ENCODE data around the gene INPP4B.

Gene INPP4B

DNA sequence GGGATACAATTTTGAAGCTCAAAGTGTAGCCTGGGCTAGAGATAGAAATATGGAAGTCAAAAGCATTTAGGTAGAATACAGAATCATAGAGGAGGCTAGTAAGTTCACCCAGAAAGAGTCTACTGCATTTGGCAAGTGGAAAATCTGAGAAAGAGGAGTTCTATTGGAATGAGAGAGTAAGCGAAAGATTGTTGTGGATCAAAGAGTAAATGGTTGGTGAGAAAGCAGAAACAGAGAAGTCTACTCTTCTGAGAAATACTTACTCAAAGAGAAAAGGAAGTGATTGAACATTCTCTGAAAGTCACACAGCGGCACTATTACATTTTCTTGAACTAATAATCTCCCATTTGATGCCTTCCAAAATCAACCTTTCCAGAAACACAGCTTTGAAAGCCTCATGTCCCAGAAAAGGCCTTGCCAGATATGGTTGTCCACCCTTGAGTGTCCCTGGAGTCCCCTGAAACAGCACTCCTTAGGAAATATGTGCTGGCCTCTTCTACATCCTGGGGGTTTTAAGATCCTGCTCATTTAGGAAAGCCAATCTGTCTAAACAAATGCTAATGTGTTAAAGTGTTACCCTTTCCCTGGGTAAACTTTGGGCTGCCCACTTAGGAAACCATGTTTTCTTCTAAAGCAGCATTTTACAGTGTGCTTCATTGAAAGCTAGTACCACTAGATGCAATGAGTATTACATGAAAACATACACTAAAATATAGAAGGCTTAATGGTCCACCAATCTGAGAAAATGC, 132.6 kb downstream of the INPP4B start:
- Mint-ChIP-seq H3K4me3 (no peak overlapping the region), H3K27me3 (ENCODE audit: low read depth) (no peaks in the 10 kb centered on the region), H3K36me3 (ENCODE audit: low read depth) (no peaks in the 10 kb centered on the region), H3K4me1 (no peaks in the 10 kb centered on the region), H3K27ac (no peak overlapping the region), H3K9me3 (no peaks in the 10 kb centered on the region)
- no peak for TF ChIP-seq CTCF (IDR thresholded peaks at IDR 0.05; ENCODE audit: unreplicated experiment in 3 of 3)

- no peak overlapping the region for H3K4me3 Mint-ChIP-seq
These were observed 137.9 kb downstream of the INPP4B start for GRCh38 chr4:142708231-142708630.

GRCh38 chr4:142707401-142707800, 138.7 kb downstream of the INPP4B start:
- no peaks in the 10 kb centered on the region for H3K4me1 Mint-ChIP-seq
- H3K27me3 Mint-ChIP-seq (ENCODE audit: low read depth) = no peaks in the 10 kb centered on the region
- TF ChIP-seq CTCF (IDR thresholded peaks at IDR 0.05; ENCODE audit: unreplicated experiment in 3 of 3) = no peak
- no peak overlapping the region for H3K4me3 Mint-ChIP-seq
- H3K36me3 Mint-ChIP-seq (ENCODE audit: low read depth) = no peaks in the 10 kb centered on the region
- H3K27ac Mint-ChIP-seq = no peak overlapping the region
- no peaks in the 10 kb centered on the region for H3K9me3 Mint-ChIP-seq

More at GRCh38 chr4:142708231-142708630, 137.9 kb downstream of the INPP4B start:
- TF ChIP-seq CTCF (IDR thresholded peaks at IDR 0.05; ENCODE audit: unreplicated experiment in 3 of 3) = no peak
- Mint-ChIP-seq H3K27ac (no peak overlapping the region), H3K4me1 (no peaks in the 10 kb centered on the region), H3K36me3 (ENCODE audit: low read depth) (no peaks in the 10 kb centered on the region), H3K9me3 (no peaks in the 10 kb centered on the region), H3K27me3 (ENCODE audit: low read depth) (no peaks in the 10 kb centered on the region)

DNA sequence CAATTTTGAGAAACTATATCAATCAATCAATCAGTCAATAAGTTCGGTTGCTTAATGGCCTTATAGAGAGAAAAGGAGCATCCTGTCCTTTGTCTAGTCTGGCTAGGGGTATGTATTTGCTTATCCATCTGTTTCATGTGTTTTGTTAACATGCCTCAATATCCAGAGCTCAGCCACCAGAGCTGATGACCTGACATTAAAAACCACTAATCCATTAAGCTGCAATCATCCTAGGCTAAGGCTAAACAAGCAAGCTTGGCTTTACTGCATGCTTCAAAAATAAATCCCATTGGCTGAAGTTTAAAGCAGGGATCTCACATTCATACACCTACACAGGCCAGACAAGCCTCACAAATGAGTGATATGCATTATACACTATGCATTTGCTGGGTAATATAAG, 139.7 kb downstream of the INPP4B start:
- no peak for TF ChIP-seq CTCF (IDR thresholded peaks at IDR 0.05; ENCODE audit: unreplicated experiment in 3 of 3)
- no peaks in the 10 kb centered on the region for H3K27me3 Mint-ChIP-seq (ENCODE audit: low read depth)
- H3K36me3 Mint-ChIP-seq (ENCODE audit: low read depth) = no peaks in the 10 kb centered on the region
- no peak overlapping the region for H3K27ac Mint-ChIP-seq
- no peaks in the 10 kb centered on the region for H3K4me1 Mint-ChIP-seq
- H3K9me3 Mint-ChIP-seq = no peaks in the 10 kb centered on the region
- no peak overlapping the region for H3K4me3 Mint-ChIP-seq

DNA sequence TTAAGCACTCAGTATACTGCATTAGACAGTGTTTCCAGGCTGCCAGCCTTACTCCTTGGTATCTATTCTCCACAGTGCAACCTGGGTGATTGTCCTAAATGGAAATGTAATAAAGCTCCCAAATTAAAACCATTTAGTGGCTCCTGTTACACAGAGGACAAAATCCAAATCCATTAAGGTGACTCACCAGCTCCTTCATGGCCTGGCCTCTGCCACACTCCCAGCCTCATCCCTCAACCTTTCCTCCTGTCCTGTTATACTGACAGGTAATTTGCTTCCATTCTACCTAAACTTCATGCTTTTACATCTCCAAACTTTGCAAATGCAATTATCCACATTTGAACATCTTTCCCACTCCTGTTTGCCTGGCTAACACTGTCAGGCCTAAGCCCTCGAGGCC, 140.3 kb downstream of the INPP4B start:
- H3K36me3 Mint-ChIP-seq (ENCODE audit: low read depth) = no peaks in the 10 kb centered on the region
- TF ChIP-seq CTCF (IDR thresholded peaks at IDR 0.05; ENCODE audit: unreplicated experiment in 3 of 3) = no peak
- H3K27me3 Mint-ChIP-seq (ENCODE audit: low read depth) = no peaks in the 10 kb centered on the region
- H3K9me3 Mint-ChIP-seq = no peaks in the 10 kb centered on the region
- no peaks in the 10 kb centered on the region for H3K4me1 Mint-ChIP-seq
- no peak overlapping the region for H3K4me3 Mint-ChIP-seq
- H3K27ac Mint-ChIP-seq = no peak overlapping the region

DNA sequence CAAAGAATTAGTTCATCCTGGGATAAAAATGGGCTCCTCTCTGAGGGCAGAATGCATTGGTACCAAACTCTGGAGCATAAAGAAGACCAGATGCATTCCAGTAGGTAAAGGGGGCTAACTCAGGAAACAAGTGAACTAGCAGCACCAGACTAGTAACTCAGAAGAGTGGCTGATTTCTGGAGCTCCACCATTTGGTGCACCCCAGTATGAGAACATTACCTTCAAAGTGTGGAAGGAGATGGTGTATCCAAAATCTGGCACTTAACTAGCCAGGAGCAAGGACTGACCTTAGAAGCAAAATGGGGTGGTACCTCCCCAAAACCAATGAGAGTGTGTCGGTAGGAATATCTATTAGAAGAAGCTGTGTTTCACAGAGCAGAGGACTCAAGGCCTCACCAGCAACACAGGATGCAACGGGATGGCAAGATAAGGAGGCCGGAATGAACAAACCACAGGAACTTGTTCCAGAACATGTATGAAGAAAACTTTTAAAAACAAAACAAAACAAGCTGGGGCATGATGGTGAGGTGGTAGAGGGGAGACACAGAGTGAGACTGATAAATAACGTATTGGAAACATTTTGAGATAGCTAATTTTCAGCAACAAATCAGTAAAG, 142.3 kb downstream of the INPP4B start:
- Mint-ChIP-seq H3K36me3 (ENCODE audit: low read depth) (no peaks in the 10 kb centered on the region), H3K27me3 (ENCODE audit: low read depth) (no peaks in the 10 kb centered on the region), H3K9me3 (no peaks in the 10 kb centered on the region), H3K4me1 (no peaks in the 10 kb centered on the region), H3K4me3 (no peak overlapping the region), H3K27ac (no peak overlapping the region)
- TF ChIP-seq CTCF (IDR thresholded peaks at IDR 0.05; ENCODE audit: unreplicated experiment in 3 of 3) = no peak

All from nephron (organoid).